ENCODE results near the gene PRF1. TPM values are rescaled to one million over a fixed set of nuclear protein-coding genes. Genes with fewer than 3 reads are reported as not detected.
"Not testable (repeated sequence)": the region's sequence is repeated elsewhere in the genome, so short reads cannot be mapped to it uniquely, and the experiment has no call there.

PRF1 gene
- total and polyA plus RNA-seq, 9 donors = 0.28 to 1.6 (median 0.53) TPM

DNA sequence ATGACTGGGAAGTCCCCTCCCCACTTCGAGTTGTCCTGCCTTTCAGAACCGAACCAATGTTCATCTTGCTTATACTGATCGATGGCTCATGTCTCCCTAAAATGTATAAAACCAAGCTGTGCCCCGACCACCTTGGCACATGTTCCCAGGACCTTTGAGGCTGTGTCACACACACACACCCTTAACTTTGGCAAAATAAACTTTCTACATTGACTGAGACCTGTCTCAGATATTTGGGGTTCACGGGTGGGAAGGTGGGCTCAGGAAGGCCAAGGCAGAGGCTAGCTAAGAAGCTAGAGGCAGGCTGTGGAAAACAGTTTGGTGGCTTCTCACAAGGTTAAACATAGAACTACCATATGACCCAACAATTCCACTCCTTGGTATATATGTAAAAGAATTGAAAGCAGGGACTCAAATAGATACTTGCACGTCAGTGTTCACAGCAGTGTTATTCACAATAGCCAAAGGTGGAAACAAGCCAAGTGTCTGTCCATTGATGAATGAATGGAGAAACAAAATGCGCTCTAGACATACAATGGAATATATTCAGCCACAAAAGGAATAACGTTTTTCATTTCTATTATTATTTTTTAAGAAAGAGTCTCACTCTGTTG is 15.4 kb downstream of the PRF1 start:
- Histone ChIP-seq H3K4me3 (ENCODE audit: low read length) (no peak overlapping the region), H3K36me3 (ENCODE audit: control insufficient read depth, insufficient read depth, low read length) (no peaks in the 10 kb centered on the region), H3K4me1 (ENCODE audit: control insufficient read depth, insufficient read depth, low read length) (peaks cover 73% of the 10 kb centered on the region), H3K9me3 (replicated peaks; ENCODE audit: control insufficient read depth, low read depth, low read length) (no peaks in the 10 kb centered on the region), H3K27me3 (ENCODE audit: control insufficient read depth, insufficient read depth, low read length) (no peaks in the 10 kb centered on the region), H3K27ac (ENCODE audit: low read length) (no peak overlapping the region)
- no peak for DNase-seq
- WGBS (ENCODE audit: insufficient coverage) = 94% methylated on average over 4 of the region's 8 CpGs

DNA sequence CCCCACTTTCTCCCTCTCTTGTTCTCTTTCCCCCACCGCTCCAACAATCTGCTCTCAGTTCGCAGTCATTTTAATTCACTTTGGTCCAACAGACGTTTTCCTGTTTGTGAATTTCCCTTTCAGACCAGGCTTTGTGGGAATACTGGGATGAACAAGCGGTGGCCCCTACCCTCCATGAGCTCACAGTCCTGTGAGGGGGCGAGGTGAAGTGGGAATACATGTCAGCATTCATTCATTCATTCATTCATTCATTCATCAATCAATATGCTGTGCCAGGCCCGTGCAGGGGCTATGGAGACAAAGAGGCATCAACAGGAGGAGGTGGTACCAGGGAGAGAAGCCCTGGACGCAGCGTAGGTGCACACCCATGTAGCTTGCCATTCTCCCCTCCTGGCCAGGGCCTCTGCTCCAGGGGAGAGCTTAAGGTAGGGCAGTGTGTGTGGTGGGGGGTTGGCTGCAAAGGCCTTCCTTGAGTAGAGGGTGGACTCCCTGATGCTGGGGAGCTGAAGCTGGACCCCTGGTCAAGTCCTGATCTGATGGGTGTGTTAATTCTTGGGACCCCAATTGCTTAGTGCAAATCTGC is 16.1 kb downstream of the PRF1 start:
- DNase-seq = no peak
- Histone ChIP-seq H3K4me3 (ENCODE audit: low read length) (no peak overlapping the region), H3K27ac (ENCODE audit: low read length) (peak overlapping the region; percentile 86), H3K27me3 (ENCODE audit: control insufficient read depth, insufficient read depth, low read length) (no peaks in the 10 kb centered on the region), H3K9me3 (replicated peaks; ENCODE audit: control insufficient read depth, low read depth, low read length) (no peaks in the 10 kb centered on the region), H3K4me1 (ENCODE audit: control insufficient read depth, insufficient read depth, low read length) (peaks cover 72% of the 10 kb centered on the region), H3K36me3 (ENCODE audit: control insufficient read depth, insufficient read depth, low read length) (no peaks in the 10 kb centered on the region)
- WGBS (ENCODE audit: insufficient coverage) = 92% methylated on average over 4 of the region's 8 CpGs

DNA sequence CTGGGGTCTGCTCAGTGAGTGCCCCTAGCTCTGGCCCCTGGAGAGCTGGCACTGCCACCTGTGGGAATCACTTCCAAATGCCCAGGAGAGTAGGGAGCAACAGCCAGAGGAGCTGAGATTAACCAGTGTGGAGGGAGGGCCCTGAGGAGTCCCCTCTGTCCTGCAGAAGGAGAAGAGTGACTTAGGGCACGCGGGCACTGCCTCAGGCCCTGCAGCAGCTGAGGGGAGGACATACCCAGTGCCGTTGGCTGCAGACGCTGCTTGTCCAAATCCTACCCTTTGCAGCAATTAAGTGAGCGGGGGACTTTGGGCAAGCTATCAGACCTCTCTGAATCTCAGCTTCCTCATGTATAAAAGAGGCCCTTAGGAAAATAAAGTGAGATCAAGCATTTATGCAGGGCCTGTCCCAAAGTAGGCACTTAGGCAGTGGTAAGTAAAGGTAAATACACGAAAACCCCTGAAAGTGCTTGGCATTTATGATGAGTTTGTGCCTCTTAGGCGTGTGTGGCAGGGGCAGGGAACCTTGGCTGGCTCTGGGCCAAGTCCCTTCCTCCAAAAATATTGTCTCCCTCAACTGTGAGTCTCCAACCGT is 16.9 kb downstream of the PRF1 start:
- Histone ChIP-seq H3K4me3 (ENCODE audit: low read length) (no peak overlapping the region), H3K27me3 (ENCODE audit: control insufficient read depth, insufficient read depth, low read length) (no peaks in the 10 kb centered on the region), H3K9me3 (replicated peaks; ENCODE audit: control insufficient read depth, low read depth, low read length) (no peaks in the 10 kb centered on the region), H3K27ac (ENCODE audit: low read length) (peak overlapping the region; percentile 86), H3K36me3 (ENCODE audit: control insufficient read depth, insufficient read depth, low read length) (no peaks in the 10 kb centered on the region), H3K4me1 (ENCODE audit: control insufficient read depth, insufficient read depth, low read length) (peaks cover 64% of the 10 kb centered on the region)
- WGBS (ENCODE audit: insufficient coverage) = no CpG with 5 or more reads among the region's 8 CpGs
- DNase-seq = no peak

DNA sequence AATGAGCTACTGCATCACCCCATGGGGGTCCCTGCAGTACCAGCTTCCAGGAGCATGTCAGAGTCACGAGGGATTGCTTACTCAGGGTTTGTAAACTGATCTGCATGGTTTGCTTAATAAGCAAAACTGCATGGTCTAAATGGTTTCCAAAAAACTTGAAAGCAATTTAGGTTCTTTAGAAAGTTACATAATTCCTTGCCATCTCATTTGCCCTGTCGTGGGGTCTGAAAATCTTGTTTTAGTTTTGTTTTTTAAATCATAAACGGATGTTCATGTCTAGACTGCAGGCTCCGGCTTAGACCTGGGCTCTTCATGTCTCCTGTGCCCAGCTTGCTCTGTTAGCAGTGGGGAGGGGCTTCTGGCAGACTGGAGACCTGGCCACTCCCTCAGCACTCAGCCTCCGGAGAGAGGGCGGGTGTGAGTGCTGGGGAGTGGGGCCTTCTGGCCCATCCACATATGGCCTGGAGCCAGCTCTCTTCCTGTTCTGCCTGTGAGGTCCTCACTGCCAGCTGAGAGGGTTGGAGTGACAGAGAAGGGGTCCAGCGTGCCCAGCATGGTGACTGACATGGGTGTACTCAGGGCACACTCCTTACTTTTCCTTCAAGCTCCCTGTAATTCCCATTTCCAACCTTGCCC is 17.5 kb downstream of the PRF1 start:
- H3K36me3 ChIP-seq (ENCODE audit: control insufficient read depth, insufficient read depth, low read length) = no peaks in the 10 kb centered on the region
- H3K4me3 ChIP-seq (ENCODE audit: low read length) = no peak overlapping the region
- WGBS (ENCODE audit: insufficient coverage) = 40% methylated on average over 2 of the region's 7 CpGs
- peaks cover 58% of the 10 kb centered on the region for H3K4me1 ChIP-seq (ENCODE audit: control insufficient read depth, insufficient read depth, low read length)
- H3K9me3 ChIP-seq (replicated peaks; ENCODE audit: control insufficient read depth, low read depth, low read length) = no peaks in the 10 kb centered on the region
- peak; percentile 85 for DNase-seq
- peak overlapping the region; percentile 86 for H3K27ac ChIP-seq (ENCODE audit: low read length)
- H3K27me3 ChIP-seq (ENCODE audit: control insufficient read depth, insufficient read depth, low read length) = no peaks in the 10 kb centered on the region

DNA sequence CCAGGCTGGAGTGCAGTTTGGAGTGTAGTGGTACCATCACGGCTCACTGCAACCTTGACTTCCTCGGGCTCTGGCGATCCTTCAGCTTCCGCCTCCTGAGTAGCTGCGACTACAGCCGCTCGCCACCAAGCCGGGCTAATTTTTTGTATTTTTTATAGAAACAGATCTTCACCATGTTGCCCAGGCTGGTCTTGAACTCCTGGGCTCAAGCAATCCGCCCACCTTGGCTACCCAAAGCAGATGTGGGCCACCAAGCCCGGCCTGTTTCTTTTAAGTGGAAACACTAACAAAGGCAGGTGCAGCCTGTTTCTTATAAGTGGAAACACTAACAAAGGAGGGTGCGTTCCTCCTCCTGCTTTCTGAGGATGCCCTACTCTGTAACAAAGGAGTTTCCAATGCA is 18.2 kb downstream of the PRF1 start:
- Histone ChIP-seq H3K4me1 (ENCODE audit: control insufficient read depth, insufficient read depth, low read length) (peaks cover 52% of the 10 kb centered on the region), H3K36me3 (ENCODE audit: control insufficient read depth, insufficient read depth, low read length) (no peaks in the 10 kb centered on the region), H3K27me3 (ENCODE audit: control insufficient read depth, insufficient read depth, low read length) (no peaks in the 10 kb centered on the region), H3K9me3 (replicated peaks; ENCODE audit: control insufficient read depth, low read depth, low read length) (no peaks in the 10 kb centered on the region), H3K27ac (ENCODE audit: low read length) (peak overlapping the region; percentile 86), H3K4me3 (ENCODE audit: low read length) (no peak overlapping the region)
- no peak for DNase-seq
- WGBS (ENCODE audit: insufficient coverage) = 88% methylated on average over 8 of the region's 11 CpGs

DNA sequence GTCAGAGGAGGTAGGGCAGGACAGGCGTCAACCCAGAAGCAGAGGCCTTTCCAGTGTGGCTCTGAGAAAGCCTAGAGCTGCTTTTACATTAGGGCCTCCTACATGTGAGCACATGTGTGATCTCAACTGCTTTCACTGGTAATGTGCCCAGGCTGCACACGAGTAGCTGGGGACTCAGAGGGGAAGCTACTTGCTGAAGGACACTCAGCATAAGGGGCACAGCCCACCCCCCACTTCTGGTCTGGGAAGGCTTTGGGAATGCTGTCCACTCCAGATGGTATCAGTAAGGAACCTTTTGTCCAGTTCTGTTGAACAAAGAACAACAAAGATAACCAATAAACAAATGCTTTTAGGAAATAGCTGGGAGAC is 18.9 kb downstream of the PRF1 start:
- DNase-seq = peak; percentile 41
- H3K27ac ChIP-seq (ENCODE audit: low read length) = peak overlapping the region; percentile 1
- no CpG with 5 or more reads among the region's 2 CpGs for WGBS (ENCODE audit: insufficient coverage)

DNA sequence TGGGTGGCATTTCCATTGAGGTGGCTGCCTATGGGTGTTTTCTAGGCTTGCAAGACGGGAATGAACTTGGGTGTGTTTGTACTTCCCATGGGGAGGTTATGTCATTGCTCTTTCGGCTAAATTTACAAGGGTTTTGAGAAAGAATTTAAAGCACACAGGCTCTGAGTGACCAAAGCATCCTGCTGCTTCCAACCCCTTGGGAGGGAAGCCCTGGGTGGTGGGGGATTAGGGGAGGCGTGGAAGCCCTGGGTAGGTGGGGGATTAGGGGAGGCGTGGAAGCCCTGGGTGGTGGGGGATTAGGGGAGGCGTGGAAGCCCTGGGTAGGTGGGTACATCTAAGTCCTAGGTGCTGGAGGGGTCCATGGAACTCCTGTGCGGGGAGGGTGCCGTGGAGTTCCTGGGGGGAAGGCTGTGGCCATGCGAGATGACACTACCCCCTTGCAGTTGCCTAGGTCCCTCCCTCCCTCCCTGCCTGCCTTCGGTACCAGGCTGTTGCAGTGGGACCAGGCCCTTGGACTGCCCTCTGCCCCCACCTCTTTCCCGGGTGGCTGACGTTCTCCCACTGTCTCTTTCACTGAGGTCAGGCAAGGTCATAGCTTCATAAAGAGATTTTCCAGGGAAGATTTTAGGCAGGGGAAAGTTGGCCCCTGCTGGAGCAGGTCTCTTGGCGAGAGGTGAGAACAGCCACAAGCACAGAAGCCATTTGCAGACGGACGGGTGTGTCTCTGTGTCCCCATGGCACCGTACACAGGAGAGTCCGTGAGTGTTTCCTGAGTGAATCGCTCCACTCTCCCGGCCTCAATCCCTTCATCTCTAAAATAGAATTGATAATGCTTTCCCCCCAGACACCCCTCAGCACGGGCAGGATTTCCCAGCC is 19.5 kb downstream of the PRF1 start:
- no peak for DNase-seq
- peaks cover 41% of the 10 kb centered on the region for H3K4me1 ChIP-seq (ENCODE audit: control insufficient read depth, insufficient read depth, low read length)
- 75% methylated on average over 11 of the region's 19 CpGs for WGBS (ENCODE audit: insufficient coverage)
- H3K27ac ChIP-seq (ENCODE audit: low read length) = peak overlapping the region; percentile 1
- no peaks in the 10 kb centered on the region for H3K9me3 ChIP-seq (replicated peaks; ENCODE audit: control insufficient read depth, low read depth, low read length)
- H3K36me3 ChIP-seq (ENCODE audit: control insufficient read depth, insufficient read depth, low read length) = no peaks in the 10 kb centered on the region
- H3K4me3 ChIP-seq (ENCODE audit: low read length) = no peak overlapping the region
- no peaks in the 10 kb centered on the region for H3K27me3 ChIP-seq (ENCODE audit: control insufficient read depth, insufficient read depth, low read length)

More for the DNA sequence above, 18.9 kb downstream of the PRF1 start:
- Histone ChIP-seq H3K36me3 (ENCODE audit: control insufficient read depth, insufficient read depth, low read length) (no peaks in the 10 kb centered on the region), H3K27me3 (ENCODE audit: control insufficient read depth, insufficient read depth, low read length) (no peaks in the 10 kb centered on the region), H3K9me3 (replicated peaks; ENCODE audit: control insufficient read depth, low read depth, low read length) (no peaks in the 10 kb centered on the region), H3K4me1 (ENCODE audit: control insufficient read depth, insufficient read depth, low read length) (peaks cover 45% of the 10 kb centered on the region), H3K4me3 (ENCODE audit: low read length) (no peak overlapping the region)

DNA sequence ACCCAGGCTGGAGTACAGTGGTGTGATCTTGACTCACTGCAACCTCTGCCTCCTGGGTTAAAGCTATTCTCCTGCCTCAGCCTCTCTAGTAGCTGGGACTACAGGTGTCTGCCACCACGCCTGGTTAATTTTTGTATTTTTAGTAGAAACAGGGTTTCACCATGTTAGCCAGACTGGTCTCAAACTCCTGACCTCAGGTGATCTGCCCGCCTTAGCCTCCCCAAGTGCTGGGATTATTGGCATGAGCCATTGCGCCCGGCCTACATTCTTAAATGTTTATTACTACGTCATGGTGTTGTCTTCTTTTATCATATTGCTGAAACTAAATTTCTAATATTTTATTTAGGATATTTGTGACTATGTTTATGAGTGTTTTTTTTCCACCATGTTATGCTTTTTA is 21.4 kb downstream of the PRF1 start:
- not testable (repeated sequence) for H3K4me3 ChIP-seq (ENCODE audit: low read length); H3K27ac ChIP-seq (ENCODE audit: low read length); H3K27me3 ChIP-seq (ENCODE audit: control insufficient read depth, insufficient read depth, low read length); H3K36me3 ChIP-seq (ENCODE audit: control insufficient read depth, insufficient read depth, low read length); H3K9me3 ChIP-seq (replicated peaks; ENCODE audit: control insufficient read depth, low read depth, low read length); DNase-seq
- peaks cover 35% of the 10 kb centered on the region for H3K4me1 ChIP-seq (ENCODE audit: control insufficient read depth, insufficient read depth, low read length)
- no CpG with 5 or more reads among the region's 5 CpGs for whole genome bisulfite sequencing (ENCODE audit: insufficient coverage)

DNA sequence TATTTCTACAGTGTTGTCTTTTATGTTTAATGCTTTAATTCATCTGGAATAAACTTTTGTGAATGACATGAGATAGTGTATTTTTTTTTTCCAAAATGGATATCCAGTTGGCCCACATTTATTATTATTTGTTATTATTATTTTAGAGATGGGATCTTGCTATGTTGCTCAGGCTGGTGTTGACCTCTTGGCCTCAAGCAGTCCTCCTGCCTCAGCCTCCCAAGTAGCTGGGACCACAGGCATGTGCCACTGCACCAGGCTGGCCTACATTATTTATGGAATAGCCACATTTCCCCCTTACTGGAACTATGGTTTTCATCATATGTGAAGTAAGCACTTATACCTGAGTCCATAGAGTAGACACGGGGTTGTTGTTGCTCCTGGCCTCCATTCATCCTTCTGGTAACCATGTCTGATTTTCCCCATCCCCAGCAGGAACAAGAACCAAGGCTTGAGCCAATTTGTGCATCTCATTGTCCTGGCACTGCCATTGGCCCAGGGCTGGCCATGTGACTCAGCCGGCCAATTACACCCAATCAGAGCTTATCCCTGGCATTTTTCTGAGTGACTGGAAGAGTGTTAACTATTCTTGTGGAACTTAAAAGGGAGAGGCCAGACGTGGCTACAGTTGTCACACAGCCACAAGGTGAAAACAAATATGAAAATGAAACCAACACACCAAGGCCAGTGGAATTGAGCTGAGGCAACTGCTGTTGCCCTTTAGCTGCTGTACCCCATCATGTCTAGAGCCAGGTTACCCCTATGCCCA is 23.1 kb downstream of the PRF1 start:
- peaks cover 27% of the 10 kb centered on the region for H3K4me1 ChIP-seq (ENCODE audit: control insufficient read depth, insufficient read depth, low read length)
- no peak overlapping the region for H3K27ac ChIP-seq (ENCODE audit: low read length)
- no peaks in the 10 kb centered on the region for H3K27me3 ChIP-seq (ENCODE audit: control insufficient read depth, insufficient read depth, low read length)
- no peak overlapping the region for H3K4me3 ChIP-seq (ENCODE audit: low read length)
- no peak for DNase-seq
- 75% methylated on average over 2 of the region's 3 CpGs for WGBS (ENCODE audit: insufficient coverage)
- no peaks in the 10 kb centered on the region for H3K9me3 ChIP-seq (replicated peaks; ENCODE audit: control insufficient read depth, low read depth, low read length)
- no peaks in the 10 kb centered on the region for H3K36me3 ChIP-seq (ENCODE audit: control insufficient read depth, insufficient read depth, low read length)
